Mucosa of rectum (tissue), 2 donors: Measurements from ENCODE around the gene NFIL3.
"Not testable (repeated sequence)": the region's sequence is repeated elsewhere in the genome, so short reads cannot be mapped to it uniquely, and the experiment has no call there.

Source experiments
- H3K27ac ChIP-seq, 2 donors: one replicate each; pipeline ENCODE4 v1.7.0; 2013; ENCODE audit warnings: inconsistent platforms in 2 of 2, low read depth in 2 of 2, low read length in 2 of 2
- H3K27me3 ChIP-seq, 2 donors: one replicate each; pipeline ENCODE4 v1.7.0; 2013; ENCODE audit warnings: low read length in 2 of 2; ENCODE audit not compliant: control insufficient read depth in 2 of 2, insufficient read depth in 2 of 2
- H3K36me3 ChIP-seq, 2 donors: one replicate each; pipeline ENCODE4 v1.7.0; 2013; ENCODE audit warnings: low read length in 2 of 2; ENCODE audit not compliant: control insufficient read depth in 2 of 2, insufficient read depth in 2 of 2
- H3K4me1 ChIP-seq, 2 donors: one replicate each; pipeline ENCODE4 v1.7.0; 2013; ENCODE audit warnings: low read length in 2 of 2, mild to moderate bottlenecking in 1 of 2; ENCODE audit not compliant: control insufficient read depth in 2 of 2, insufficient read depth in 2 of 2
- H3K4me3 ChIP-seq, 2 donors: one replicate each; pipeline ENCODE4 v1.7.0; 2013; ENCODE audit warnings: low read length in 2 of 2
- H3K9ac ChIP-seq, 2 donors: one replicate each; pipeline ENCODE4 v1.7.0; 2013; ENCODE audit warnings: low read length in 2 of 2, low read depth in 1 of 2, mild to moderate bottlenecking in 1 of 2
- H3K9me3 ChIP-seq, 2 donors: one replicate each; pipeline ENCODE4 v1.7.0; 2013; ENCODE audit warnings: low read length in 2 of 2; ENCODE audit not compliant: control insufficient read depth in 2 of 2
- donor health status: healthy.
- donor health status: Normal muscosa, but diverticular disease.

NFIL3 gene

GRCh38 chr9:91382298-91382697 is 41.3 kb downstream of the NFIL3 start:
- no peaks in the 10 kb centered on the region for H3K4me1 ChIP-seq
- no peak overlapping the region for H3K27ac ChIP-seq
- H3K9me3 ChIP-seq = no peaks in the 10 kb centered on the region
- H3K27me3 ChIP-seq = no peaks in the 10 kb centered on the region
- no peaks in the 10 kb centered on the region for H3K36me3 ChIP-seq
- no peak overlapping the region for H3K9ac ChIP-seq
- no peak overlapping the region for H3K4me3 ChIP-seq

GRCh38 chr9:91379426-91379825 is 44.2 kb downstream of the NFIL3 start:
- no peak overlapping the region for H3K27ac ChIP-seq
- no peak overlapping the region for H3K9ac ChIP-seq
- H3K9me3 ChIP-seq = no peaks in the 10 kb centered on the region
- no peaks in the 10 kb centered on the region for H3K36me3 ChIP-seq
- no peak overlapping the region for H3K4me3 ChIP-seq
- H3K27me3 ChIP-seq = no peaks in the 10 kb centered on the region
- no peaks in the 10 kb centered on the region for H3K4me1 ChIP-seq

- no peaks in the 10 kb centered on the region for H3K4me1 ChIP-seq
- no peaks in the 10 kb centered on the region for H3K36me3 ChIP-seq
- no peaks in the 10 kb centered on the region for H3K9me3 ChIP-seq
- no peaks in the 10 kb centered on the region for H3K27me3 ChIP-seq
- no peak overlapping the region for H3K4me3 ChIP-seq
- H3K9ac ChIP-seq = no peak overlapping the region
- H3K27ac ChIP-seq = no peak overlapping the region
Observed at GRCh38 chr9:91378695-91379127, 44.9 kb downstream of the NFIL3 start.

GRCh38 chr9:91378054-91378453 is 45.6 kb downstream of the NFIL3 start:
- H3K9ac ChIP-seq, H3K9me3 ChIP-seq, H3K4me3 ChIP-seq, H3K27me3 ChIP-seq, H3K27ac ChIP-seq, H3K4me1 ChIP-seq, H3K36me3 ChIP-seq: not testable (repeated sequence)

- H3K36me3 ChIP-seq = no peaks in the 10 kb centered on the region
- no peak overlapping the region for H3K27ac ChIP-seq
- H3K4me3 ChIP-seq = no peak overlapping the region
- H3K9ac ChIP-seq = no peak overlapping the region
- no peaks in the 10 kb centered on the region for H3K27me3 ChIP-seq
- H3K9me3 ChIP-seq = no peaks in the 10 kb centered on the region
- H3K4me1 ChIP-seq = no peaks in the 10 kb centered on the region
Observed at GRCh38 chr9:91376239-91376638, 47.4 kb downstream of the NFIL3 start.

- H3K4me3 ChIP-seq = no peak overlapping the region
- H3K27me3 ChIP-seq = no peaks in the 10 kb centered on the region
- H3K27ac ChIP-seq = no peak overlapping the region
- H3K9ac ChIP-seq = no peak overlapping the region
- H3K9me3 ChIP-seq = no peaks in the 10 kb centered on the region
- no peaks in the 10 kb centered on the region for H3K4me1 ChIP-seq
- H3K36me3 ChIP-seq = no peaks in the 10 kb centered on the region
Observed at GRCh38 chr9:91374939-91375338, 48.7 kb downstream of the NFIL3 start.

- H3K9ac ChIP-seq = no peak overlapping the region
- H3K36me3 ChIP-seq = no peaks in the 10 kb centered on the region
- H3K9me3 ChIP-seq = no peaks in the 10 kb centered on the region
- no peak overlapping the region for H3K27ac ChIP-seq
- no peak overlapping the region for H3K4me3 ChIP-seq
- H3K4me1 ChIP-seq = no peaks in the 10 kb centered on the region
- peaks cover 0 to 2% of the 10 kb centered on the region in 2 donors for H3K27me3 ChIP-seq
Observed at GRCh38 chr9:91371894-91372293, 51.7 kb downstream of the NFIL3 start.

GRCh38 chr9:91370006-91370405 is 53.6 kb downstream of the NFIL3 start:
- H3K36me3 ChIP-seq, H3K9ac ChIP-seq, H3K27me3 ChIP-seq, H3K4me1 ChIP-seq, H3K4me3 ChIP-seq, H3K9me3 ChIP-seq, H3K27ac ChIP-seq: not testable (repeated sequence)

- Histone ChIP-seq H3K36me3 (no peaks in the 10 kb centered on the region), H3K4me3 (no peak overlapping the region), H3K9ac (no peak overlapping the region), H3K9me3 (no peaks in the 10 kb centered on the region), H3K27me3 (peaks cover 0 to 2% of the 10 kb centered on the region in 2 donors), H3K4me1 (peaks cover 14 to 15% of the 10 kb centered on the region in 2 donors), H3K27ac (no peak overlapping the region)
Observed at GRCh38 chr9:91364702-91365101, 58.9 kb downstream of the NFIL3 start.

GRCh38 chr9:91364005-91364404 is 59.6 kb downstream of the NFIL3 start:
- H3K27ac ChIP-seq = no peak overlapping the region
- peaks cover 0 to 2% of the 10 kb centered on the region in 2 donors for H3K27me3 ChIP-seq
- H3K4me3 ChIP-seq = no peak overlapping the region
- H3K9me3 ChIP-seq = no peaks in the 10 kb centered on the region
- no peak overlapping the region for H3K9ac ChIP-seq
- H3K36me3 ChIP-seq = peaks cover 0 to 2% of the 10 kb centered on the region in 2 donors
- H3K4me1 ChIP-seq = peaks cover 14 to 15% of the 10 kb centered on the region in 2 donors

- Histone ChIP-seq H3K27me3 (no peaks in the 10 kb centered on the region), H3K9me3 (no peaks in the 10 kb centered on the region), H3K4me3 (peak overlapping the region; percentile 95 to 98), H3K27ac (peak overlapping the region; percentile 35 to 93), H3K4me1 (peaks cover 14 to 15% of the 10 kb centered on the region in 2 donors), H3K9ac (peak overlapping the region; percentile 28 to 97), H3K36me3 (peaks cover under 1 to 4% of the 10 kb centered on the region in 2 donors)
Observed at GRCh38 chr9:91362051-91362611, 61.5 kb downstream of the NFIL3 start.
